Measurements from ENCODE around the gene COL20A1.

The COL20A1 gene

GRCh38 chr20:63284981-63285524 is 7.9 kb upstream of the COL20A1 start:
- peaks cover 48% of the 10 kb centered on the region for H3K79me1 ChIP-seq (replicated peaks; ENCODE audit: low read length, poor library complexity, severe bottlenecking)
- no peak overlapping the region for H3K18ac ChIP-seq (ENCODE audit: low read depth in 1 of 2, low read length in 2 of 2)
- H3K4ac ChIP-seq (ENCODE audit: low read depth in 1 of 2, low read length in 2 of 2): no peak overlapping the region
- peaks cover 23% of the 10 kb centered on the region for H3K4me1 ChIP-seq (ENCODE audit: control insufficient read depth, insufficient read depth, low read depth, low read length)
- H2BK120ac ChIP-seq (ENCODE audit: low read depth, low read length): no peak overlapping the region
- WGBS: 96% methylated on average over 12 of the region's 13 CpGs
- H3K36me3 ChIP-seq (ENCODE audit: control insufficient read depth in 1 of 2, insufficient read depth in 2 of 2, low read depth in 1 of 2, low read length in 2 of 2): peaks cover 82 to 100% of the 10 kb centered on the region in 2 experiments
- H3K23ac ChIP-seq (ENCODE audit: low read length in 2 of 2): no peak overlapping the region
- no peak overlapping the region for H3K27ac ChIP-seq (ENCODE audit: low read length, poor library complexity, severe bottlenecking)
- H3K9me3 ChIP-seq (ENCODE audit: control insufficient read depth, low read length): no peaks in the 10 kb centered on the region
- no peak overlapping the region for H3K14ac ChIP-seq (ENCODE audit: low read length in 2 of 2)
- H3K4me2 ChIP-seq (ENCODE audit: low read length, poor library complexity, severe bottlenecking): no peak overlapping the region
- H2AFZ ChIP-seq (ENCODE audit: low read depth, low read length): no peak overlapping the region
- H4K91ac ChIP-seq (ENCODE audit: low read length): no peak overlapping the region
- H2AK5ac ChIP-seq (ENCODE audit: low read length, severe bottlenecking): no peak overlapping the region
- no peak overlapping the region for H2BK5ac ChIP-seq (ENCODE audit: low read depth, low read length, poor library complexity, severe bottlenecking)
- no peak overlapping the region for H2BK15ac ChIP-seq (ENCODE audit: low read depth, poor library complexity, severe bottlenecking)
- H4K8ac ChIP-seq (ENCODE audit: low read length): no peak overlapping the region
- no peak overlapping the region for H3K9ac ChIP-seq (ENCODE audit: low read length)
- no peaks in the 10 kb centered on the region for H3K27me3 ChIP-seq (ENCODE audit: control insufficient read depth in 1 of 2, insufficient read depth in 1 of 2, low read length in 2 of 2)
- H3K4me3 ChIP-seq (ENCODE audit: insufficient read depth in 1 of 2, low read depth in 1 of 2, low read length in 2 of 2): no peak overlapping the region
- H2BK12ac ChIP-seq (ENCODE audit: low read length in 2 of 2): no peak overlapping the region
- DNase-seq: no peak

- Histone ChIP-seq H2BK120ac (ENCODE audit: low read depth, low read length) (no peak overlapping the region), H2BK5ac (ENCODE audit: low read depth, low read length, poor library complexity, severe bottlenecking) (no peak overlapping the region), H4K8ac (ENCODE audit: low read length) (no peak overlapping the region), H2BK15ac (ENCODE audit: low read depth, poor library complexity, severe bottlenecking) (no peak overlapping the region), H3K4me3 (ENCODE audit: insufficient read depth in 1 of 2, low read depth in 1 of 2, low read length in 2 of 2) (no peak overlapping the region), H2AFZ (ENCODE audit: low read depth, low read length) (no peak overlapping the region), H3K27me3 (ENCODE audit: control insufficient read depth in 1 of 2, insufficient read depth in 1 of 2, low read length in 2 of 2) (no peaks in the 10 kb centered on the region), H2AK5ac (ENCODE audit: low read length, severe bottlenecking) (no peak overlapping the region), H3K4me2 (ENCODE audit: low read length, poor library complexity, severe bottlenecking) (no peak overlapping the region), H3K23ac (ENCODE audit: low read length in 2 of 2) (no peak overlapping the region), H3K4me1 (ENCODE audit: control insufficient read depth, insufficient read depth, low read depth, low read length) (peaks cover 32% of the 10 kb centered on the region), H3K9me3 (ENCODE audit: control insufficient read depth, low read length) (no peaks in the 10 kb centered on the region), H3K4ac (ENCODE audit: low read depth in 1 of 2, low read length in 2 of 2) (no peak overlapping the region), H3K18ac (ENCODE audit: low read depth in 1 of 2, low read length in 2 of 2) (no peak overlapping the region), H3K36me3 (ENCODE audit: control insufficient read depth in 1 of 2, insufficient read depth in 2 of 2, low read depth in 1 of 2, low read length in 2 of 2) (peaks cover 74 to 100% of the 10 kb centered on the region in 2 experiments), H3K14ac (ENCODE audit: low read length in 2 of 2) (no peak overlapping the region), H3K9ac (ENCODE audit: low read length) (no peak overlapping the region), H2BK12ac (ENCODE audit: low read length in 2 of 2) (no peak overlapping the region), H4K91ac (ENCODE audit: low read length) (no peak overlapping the region), H3K27ac (ENCODE audit: low read length, poor library complexity, severe bottlenecking) (no peak overlapping the region), H3K79me1 (replicated peaks; ENCODE audit: low read length, poor library complexity, severe bottlenecking) (peaks cover 42% of the 10 kb centered on the region)
- 98% methylated on average over 40 of the region's 44 CpGs for WGBS
- DNase-seq: no peak
Observed at GRCh38 chr20:63285636-63286615, 7.1 kb upstream of the COL20A1 start.

GRCh38 chr20:63286781-63287696 is 5.9 kb upstream of the COL20A1 start:
- no peak overlapping the region for H3K4me3 ChIP-seq (ENCODE audit: insufficient read depth in 1 of 2, low read depth in 1 of 2, low read length in 2 of 2)
- H3K14ac ChIP-seq (ENCODE audit: low read length in 2 of 2): no peak overlapping the region
- no peak overlapping the region for H3K18ac ChIP-seq (ENCODE audit: low read depth in 1 of 2, low read length in 2 of 2)
- no peak overlapping the region for H2BK120ac ChIP-seq (ENCODE audit: low read depth, low read length)
- 95% methylated on average over 17 of the region's 23 CpGs for WGBS
- no peak overlapping the region for H3K9ac ChIP-seq (ENCODE audit: low read length)
- no peak overlapping the region for H3K23ac ChIP-seq (ENCODE audit: low read length in 2 of 2)
- H2BK15ac ChIP-seq (ENCODE audit: low read depth, poor library complexity, severe bottlenecking): no peak overlapping the region
- H2AK5ac ChIP-seq (ENCODE audit: low read length, severe bottlenecking): no peak overlapping the region
- H3K36me3 ChIP-seq (ENCODE audit: control insufficient read depth in 1 of 2, insufficient read depth in 2 of 2, low read depth in 1 of 2, low read length in 2 of 2): peaks cover 63 to 94% of the 10 kb centered on the region in 2 experiments
- H4K8ac ChIP-seq (ENCODE audit: low read length): no peak overlapping the region
- H3K9me3 ChIP-seq (ENCODE audit: control insufficient read depth, low read length): no peaks in the 10 kb centered on the region
- DNase-seq: no peak
- H2AFZ ChIP-seq (ENCODE audit: low read depth, low read length): no peak overlapping the region
- H3K27me3 ChIP-seq (ENCODE audit: control insufficient read depth in 1 of 2, insufficient read depth in 1 of 2, low read length in 2 of 2): peaks cover 0 to 4% of the 10 kb centered on the region in 2 experiments
- H3K4ac ChIP-seq (ENCODE audit: low read depth in 1 of 2, low read length in 2 of 2): no peak overlapping the region
- H3K4me1 ChIP-seq (ENCODE audit: control insufficient read depth, insufficient read depth, low read depth, low read length): peaks cover 36% of the 10 kb centered on the region
- no peak overlapping the region for H4K91ac ChIP-seq (ENCODE audit: low read length)
- H2BK12ac ChIP-seq (ENCODE audit: low read length in 2 of 2): no peak overlapping the region
- H2BK5ac ChIP-seq (ENCODE audit: low read depth, low read length, poor library complexity, severe bottlenecking): no peak overlapping the region
- peaks cover 31% of the 10 kb centered on the region for H3K79me1 ChIP-seq (replicated peaks; ENCODE audit: low read length, poor library complexity, severe bottlenecking)
- H3K27ac ChIP-seq (ENCODE audit: low read length, poor library complexity, severe bottlenecking): no peak overlapping the region
- no peak overlapping the region for H3K4me2 ChIP-seq (ENCODE audit: low read length, poor library complexity, severe bottlenecking)

Measured in mesenchymal stem cell (in vitro differentiated cells and primary cell).